HEK293 (cell line): ENCODE results near the gene DPEP2.

ENCODE experiments used
- CTCF ChIA-PET: fragments of 350-600 bp; formaldehyde crosslinking; extraction: SDS; loops from one replicate; lab custom pipeline; 2021; ENCODE audit warnings: antibody characterized with exemption; lab: Yijun Ruan, JAX
- POLR2A ChIA-PET: fragments of 300-600 bp; formaldehyde crosslinking; extraction: SDS; loops from one replicate; lab custom pipeline; 2020; ENCODE audit warnings: antibody characterized with exemption, inconsistent platforms; lab: Yijun Ruan, JAX
- H3K27ac ChIP-seq: fragments of 200-500 bp; sonication (Bioruptor generic); 2 replicates; pipeline ENCODE4 v1.5.1; 2014; ENCODE audit warnings: low read depth, low read length, control low read depth, inconsistent platforms; ENCODE audit errors: extremely low read depth
- H3K36me3 ChIP-seq, 2 experiments: fragments of 200-500 bp in 1 of 2; sonication (Bioruptor generic) in 1 of 2; 1 replicate in 1 of 2; 2 replicates in 1 of 2; pipeline ENCODE4 v1.5.1; 2014 to 2017; ENCODE audit warnings: inconsistent platforms in 2 of 2, low read length in 2 of 2; ENCODE audit not compliant: control insufficient read depth in 2 of 2, insufficient read depth in 1 of 2
- H3K4me1 ChIP-seq: fragments of 200-500 bp; sonication (Bioruptor generic); 2 replicates; pipeline ENCODE4 v1.5.1; 2014; ENCODE audit warnings: mild to moderate bottlenecking, low read length, inconsistent platforms; ENCODE audit not compliant: control insufficient read depth, insufficient read depth
- H3K4me3 ChIP-seq: 2 replicates; pipeline ENCODE4 v1.5.1; 2011; ENCODE audit warnings: low read depth, mild to moderate bottlenecking, control low read depth, low read length, moderate library complexity
- H3K9me3 ChIP-seq: fragments of 200-500 bp; sonication (Bioruptor generic); 2 replicates; pipeline ENCODE4 v1.5.1; 2014; ENCODE audit warnings: low read depth, low read length, inconsistent platforms; ENCODE audit not compliant: control insufficient read depth, insufficient read depth
- EGR2 ChIP-seq: fragments of 450-650 bp; formaldehyde crosslinking; IDR thresholded peaks from 2 replicates; pipeline ENCODE4 v1.5.1; 2016; ENCODE audit warnings: low read depth, missing biosample characterization, missing genetic modification characterization
- GLIS1 ChIP-seq: fragments of 450-650 bp; formaldehyde crosslinking; IDR thresholded peaks from 2 replicates; pipeline ENCODE4 v1.5.1; 2016; ENCODE audit warnings: missing biosample characterization, missing genetic modification characterization
- GLIS2 ChIP-seq: fragments of 450-650 bp; formaldehyde crosslinking; IDR thresholded peaks from 2 replicates; pipeline ENCODE4 v1.5.1; 2016; ENCODE audit warnings: missing biosample characterization, missing genetic modification characterization
- INSM2 ChIP-seq: fragments of 450-650 bp; formaldehyde crosslinking; IDR thresholded peaks from 2 replicates; pipeline ENCODE4 v1.5.1; 2016; ENCODE audit warnings: missing biosample characterization, missing genetic modification characterization
- KLF7 ChIP-seq: fragments of 450-650 bp; formaldehyde crosslinking; IDR thresholded peaks from 2 replicates; pipeline ENCODE4 v1.5.1; 2016; ENCODE audit warnings: missing biosample characterization, missing genetic modification characterization, borderline replicate concordance
- ZBTB7A ChIP-seq: fragments of 450-650 bp; formaldehyde crosslinking; IDR thresholded peaks from 2 replicates; pipeline ENCODE4 v1.5.1; 2016; ENCODE audit warnings: low read depth, missing biosample characterization, missing genetic modification characterization
- ZFHX2 ChIP-seq: fragments of 450-650 bp; formaldehyde crosslinking; conservative IDR thresholded peaks from 2 replicates; pipeline ENCODE4 v1.5.1; 2016; ENCODE audit warnings: missing biosample characterization, missing genetic modification characterization
- ZIC2 ChIP-seq: fragments of 450-650 bp; formaldehyde crosslinking; IDR thresholded peaks from 2 replicates; pipeline ENCODE4 v1.5.1; 2016; ENCODE audit warnings: missing biosample characterization, missing genetic modification characterization
- ZNF2 ChIP-seq: fragments of 450-650 bp; formaldehyde crosslinking; IDR thresholded peaks from 2 replicates; pipeline ENCODE4 v1.5.1; 2016; ENCODE audit warnings: missing biosample characterization, missing genetic modification characterization
- ZNF350 ChIP-seq: fragments of 450-650 bp; formaldehyde crosslinking; IDR thresholded peaks from 2 replicates; pipeline ENCODE4 v1.5.0; 2017; ENCODE audit warnings: missing biosample characterization, mild to moderate bottlenecking, missing genetic modification characterization
- ZNF391 ChIP-seq: fragments of 450-650 bp; formaldehyde crosslinking; IDR thresholded peaks from 2 replicates; pipeline ENCODE4 v1.5.1; 2016; ENCODE audit warnings: low read depth, missing biosample characterization, missing genetic modification characterization, borderline replicate concordance
- ZNF518A ChIP-seq: fragments of 450-650 bp; formaldehyde crosslinking; conservative IDR thresholded peaks from 2 replicates; pipeline ENCODE4 v1.5.1; 2016; ENCODE audit warnings: low read depth, missing biosample characterization, missing genetic modification characterization
- ZNF521 ChIP-seq: fragments of 450-650 bp; formaldehyde crosslinking; IDR thresholded peaks from 2 replicates; pipeline ENCODE4 v1.5.1; 2017; ENCODE audit warnings: missing biosample characterization, mild to moderate bottlenecking, missing genetic modification characterization
- ZNF561 ChIP-seq: fragments of 450-650 bp; IDR thresholded peaks from 2 replicates; pipeline ENCODE4 v1.5.1; 2018; ENCODE audit warnings: missing biosample characterization, missing genetic modification characterization, borderline replicate concordance
- ZNF610 ChIP-seq: fragments of 450-650 bp; formaldehyde crosslinking; IDR thresholded peaks from 2 replicates; pipeline ENCODE4 v1.5.1; 2016; ENCODE audit warnings: missing biosample characterization, missing genetic modification characterization, borderline replicate concordance
- ZNF626 ChIP-seq: fragments of 450-650 bp; sonication (Bioruptor Pico); formaldehyde crosslinking; IDR thresholded peaks from 2 replicates; pipeline ENCODE4 v1.5.1; 2018; ENCODE audit warnings: missing biosample characterization, missing genetic modification characterization, inconsistent platforms
- ZNF629 ChIP-seq: fragments of 450-650 bp; formaldehyde crosslinking; IDR thresholded peaks from 2 replicates; pipeline ENCODE4 v1.5.1; 2017; ENCODE audit warnings: missing biosample characterization, missing genetic modification characterization
- ZNF785 ChIP-seq: fragments of 450-650 bp; formaldehyde crosslinking; IDR thresholded peaks from 2 replicates; pipeline ENCODE4 v1.5.1; 2016; ENCODE audit warnings: missing biosample characterization, missing genetic modification characterization
- ZNF791 ChIP-seq: fragments of 450-650 bp; formaldehyde crosslinking; IDR thresholded peaks from 2 replicates; pipeline ENCODE4 v1.5.1; 2016; ENCODE audit warnings: missing biosample characterization, missing genetic modification characterization
- ZNF830 ChIP-seq: fragments of 450-650 bp; IDR thresholded peaks from 2 replicates; pipeline ENCODE4 v1.5.0; 2018; ENCODE audit warnings: missing biosample characterization, missing genetic modification characterization, low read depth, mild to moderate bottlenecking, moderate library complexity
- ZSCAN30 ChIP-seq: fragments of 450-650 bp; IDR thresholded peaks from 2 replicates; pipeline ENCODE4 v1.5.1; 2018; ENCODE audit warnings: missing biosample characterization, mild to moderate bottlenecking, missing genetic modification characterization, moderate library complexity
- TF ChIP-seq, protein P1 (sequence below): fragments of 450-650 bp; formaldehyde crosslinking; IDR thresholded peaks from 2 replicates; pipeline ENCODE4 v1.5.1; 2016; ENCODE audit warnings: missing biosample characterization, missing genetic modification characterization
- TF ChIP-seq, protein P2 (sequence below): fragments of 450-650 bp; formaldehyde crosslinking; IDR thresholded peaks from 2 replicates; pipeline ENCODE4 v1.5.1; 2016; ENCODE audit warnings: missing biosample characterization, missing genetic modification characterization
- TF ChIP-seq, protein P3 (sequence below): fragments of 450-650 bp; formaldehyde crosslinking; IDR thresholded peaks from 2 replicates; pipeline ENCODE4 v1.5.1; 2016; ENCODE audit warnings: missing biosample characterization, missing genetic modification characterization

Gene DPEP2

GRCh38 chr16:67993207-67994039, 5.9 kb downstream of the DPEP2 start:
- H3K9me3 ChIP-seq: no peaks in the 10 kb centered on the region
- CTCF ChIA-PET: interaction anchor here (0.6 to 1.2 kb wide), 16 partner anchors 10 to 227 kb away, joined by 3 to 12 read pairs (median 4); partner anchors contain the start of genes DDX28, DPEP2NB and DUS2
- no peaks in the 10 kb centered on the region for H3K36me3 ChIP-seq
- no peak overlapping the region for H3K27ac ChIP-seq
- POLR2A ChIA-PET: interaction anchor here (0.6 kb wide), 1 partner anchor 30 kb away, joined by 3 read pairs; the partner anchor contains the start of genes DDX28 and DUS2
- H3K4me3 ChIP-seq: no peak overlapping the region
- no peaks in the 10 kb centered on the region for H3K4me1 ChIP-seq
- TF ChIP-seq EGR2: peak; percentile 63
- TF ChIP-seq ZNF2: 0 out of 2 replicates have a peak, but pooled peaks have one; percentile 48
- TF ChIP-seq INSM2 (tag by site-specific recombination): no peak
- peak; percentile 35; the same call in 1 of the 2 replicates for TF ChIP-seq ZSCAN30 (tag by site-specific recombination)
- peak; percentile 72; the same call in 1 of the 2 replicates for TF ChIP-seq KLF7
- TF ChIP-seq, protein P1, sequence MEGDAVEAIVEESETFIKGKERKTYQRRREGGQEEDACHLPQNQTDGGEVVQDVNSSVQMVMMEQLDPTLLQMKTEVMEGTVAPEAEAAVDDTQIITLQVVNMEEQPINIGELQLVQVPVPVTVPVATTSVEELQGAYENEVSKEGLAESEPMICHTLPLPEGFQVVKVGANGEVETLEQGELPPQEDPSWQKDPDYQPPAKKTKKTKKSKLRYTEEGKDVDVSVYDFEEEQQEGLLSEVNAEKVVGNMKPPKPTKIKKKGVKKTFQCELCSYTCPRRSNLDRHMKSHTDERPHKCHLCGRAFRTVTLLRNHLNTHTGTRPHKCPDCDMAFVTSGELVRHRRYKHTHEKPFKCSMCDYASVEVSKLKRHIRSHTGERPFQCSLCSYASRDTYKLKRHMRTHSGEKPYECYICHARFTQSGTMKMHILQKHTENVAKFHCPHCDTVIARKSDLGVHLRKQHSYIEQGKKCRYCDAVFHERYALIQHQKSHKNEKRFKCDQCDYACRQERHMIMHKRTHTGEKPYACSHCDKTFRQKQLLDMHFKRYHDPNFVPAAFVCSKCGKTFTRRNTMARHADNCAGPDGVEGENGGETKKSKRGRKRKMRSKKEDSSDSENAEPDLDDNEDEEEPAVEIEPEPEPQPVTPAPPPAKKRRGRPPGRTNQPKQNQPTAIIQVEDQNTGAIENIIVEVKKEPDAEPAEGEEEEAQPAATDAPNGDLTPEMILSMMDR (tag by site-specific recombination): peak; percentile 99
- TF ChIP-seq ZNF561 (tag by site-specific recombination): 0 out of 2 replicates have a peak, but pooled peaks have one; percentile 37
- 0 out of 2 replicates have a peak, but pooled peaks have one; percentile 13 for TF ChIP-seq ZNF785 (tag by site-specific recombination)
- TF ChIP-seq ZNF629 (tag by site-specific recombination): 0 out of 2 replicates have a peak, but pooled peaks have one; percentile 27
- no peak for TF ChIP-seq ZNF791 (tag by site-specific recombination)
- TF ChIP-seq, protein P2, sequence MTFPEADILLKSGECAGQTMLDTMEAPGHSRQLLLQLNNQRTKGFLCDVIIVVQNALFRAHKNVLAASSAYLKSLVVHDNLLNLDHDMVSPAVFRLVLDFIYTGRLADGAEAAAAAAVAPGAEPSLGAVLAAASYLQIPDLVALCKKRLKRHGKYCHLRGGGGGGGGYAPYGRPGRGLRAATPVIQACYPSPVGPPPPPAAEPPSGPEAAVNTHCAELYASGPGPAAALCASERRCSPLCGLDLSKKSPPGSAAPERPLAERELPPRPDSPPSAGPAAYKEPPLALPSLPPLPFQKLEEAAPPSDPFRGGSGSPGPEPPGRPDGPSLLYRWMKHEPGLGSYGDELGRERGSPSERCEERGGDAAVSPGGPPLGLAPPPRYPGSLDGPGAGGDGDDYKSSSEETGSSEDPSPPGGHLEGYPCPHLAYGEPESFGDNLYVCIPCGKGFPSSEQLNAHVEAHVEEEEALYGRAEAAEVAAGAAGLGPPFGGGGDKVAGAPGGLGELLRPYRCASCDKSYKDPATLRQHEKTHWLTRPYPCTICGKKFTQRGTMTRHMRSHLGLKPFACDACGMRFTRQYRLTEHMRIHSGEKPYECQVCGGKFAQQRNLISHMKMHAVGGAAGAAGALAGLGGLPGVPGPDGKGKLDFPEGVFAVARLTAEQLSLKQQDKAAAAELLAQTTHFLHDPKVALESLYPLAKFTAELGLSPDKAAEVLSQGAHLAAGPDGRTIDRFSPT (tag by site-specific recombination): no peak
- TF ChIP-seq ZNF626 (tag by site-specific recombination): no peak
- TF ChIP-seq GLIS2 (tag by site-specific recombination): peak; percentile 87
- TF ChIP-seq ZNF518A (tag by site-specific recombination): no peak
- TF ChIP-seq, protein P3, sequence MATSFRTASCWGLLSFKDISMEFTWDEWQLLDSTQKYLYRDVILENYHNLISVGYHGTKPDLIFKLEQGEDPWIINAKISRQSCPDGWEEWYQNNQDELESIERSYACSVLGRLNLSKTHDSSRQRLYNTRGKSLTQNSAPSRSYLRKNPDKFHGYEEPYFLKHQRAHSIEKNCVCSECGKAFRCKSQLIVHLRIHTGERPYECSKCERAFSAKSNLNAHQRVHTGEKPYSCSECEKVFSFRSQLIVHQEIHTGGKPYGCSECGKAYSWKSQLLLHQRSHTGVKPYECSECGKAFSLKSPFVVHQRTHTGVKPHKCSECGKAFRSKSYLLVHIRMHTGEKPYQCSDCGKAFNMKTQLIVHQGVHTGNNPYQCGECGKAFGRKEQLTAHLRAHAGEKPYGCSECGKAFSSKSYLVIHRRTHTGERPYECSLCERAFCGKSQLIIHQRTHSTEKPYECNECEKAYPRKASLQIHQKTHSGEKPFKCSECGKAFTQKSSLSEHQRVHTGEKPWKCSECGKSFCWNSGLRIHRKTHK (tag by site-specific recombination): no peak
- no peak for TF ChIP-seq ZNF521 (tag by site-specific recombination)
- peak; percentile 76 for TF ChIP-seq ZNF610 (tag by site-specific recombination)
- TF ChIP-seq ZFHX2: peak; percentile 54
- no peak for TF ChIP-seq ZNF391
- TF ChIP-seq GLIS1: peak; percentile 89
- peak; percentile 78 for TF ChIP-seq ZIC2 (tag by site-specific recombination)
- TF ChIP-seq ZNF830 (tag by site-specific recombination): no peak
- no peak for TF ChIP-seq ZNF350
- TF ChIP-seq ZBTB7A (tag by site-specific recombination): 0 out of 2 replicates have a peak, but pooled peaks have one; percentile 45
